ENCODE results near the gene EFNA5.
"Not testable (repeated sequence)": the region's sequence is repeated elsewhere in the genome, so short reads cannot be mapped to it uniquely, and the experiment has no call there.

EFNA5 gene

GRCh38 chr5:107346580-107346979, 324.2 kb downstream of the EFNA5 start:
- not testable (repeated sequence) for DNase-seq

- no peak for DNase-seq
Observed at GRCh38 chr5:107342371-107342770, 328.4 kb downstream of the EFNA5 start.

GRCh38 chr5:107341376-107342084, 329.2 kb downstream of the EFNA5 start:
- DNase-seq: no peak

- DNase-seq: no peak
Observed at GRCh38 chr5:107340631-107341030, 330.1 kb downstream of the EFNA5 start.

- no peak for DNase-seq
Observed at GRCh38 chr5:107338335-107338734, 332.4 kb downstream of the EFNA5 start.

- DNase-seq: no peak
Observed at GRCh38 chr5:107337281-107337680, 333.5 kb downstream of the EFNA5 start.

- no peak for DNase-seq
Observed at GRCh38 chr5:107331882-107332281, 338.9 kb downstream of the EFNA5 start.

- DNase-seq: no peak
Observed at GRCh38 chr5:107331312-107331711, 339.4 kb downstream of the EFNA5 start.

GRCh38 chr5:107330903-107331302, 339.8 kb downstream of the EFNA5 start:
- no peak for DNase-seq

- DNase-seq: no peak
Observed at GRCh38 chr5:107329850-107330249, 340.9 kb downstream of the EFNA5 start.

Data from NCI-H510A treated with DMSO at 0.1 percent for 48 hours (cell line).